WTC11 (cell line): ENCODE results near the gene CXCL12. TPM values are rescaled to one million over a fixed set of nuclear protein-coding genes. Genes with fewer than 3 reads are reported as not detected.

Source experiments
- ATAC-seq: fragments of 200-7000 bp; cut with Tn5 transposase; 2 replicates; pipeline ENCODE4 v1.10.0; 2021; ENCODE audit warnings: mild to moderate bottlenecking, moderate library complexity
- CTCF ChIA-PET: fragments of 300-600 bp; sonication (Branson Sonifier 250); formaldehyde crosslinking; loops from one replicate; lab custom pipeline; 2021; ENCODE audit warnings: antibody characterized with exemption; lab: Charles Lee
- POLR2A ChIA-PET: fragments of 350-600 bp; sonication (Branson Sonifier 250); formaldehyde crosslinking; loops from one replicate; lab custom pipeline; 2021; ENCODE audit warnings: antibody characterized with exemption; lab: Charles Lee
- DNase-seq: peaks from one replicate; pipeline ENCODE4 v3.0.0; 2021; ENCODE audit warnings: low spot score
- H3K27ac Mint-ChIP-seq: 2 replicates; pipeline ENCODE4 v1.8.0; 2021; ENCODE audit warnings: mixed read lengths
- H3K27me3 Mint-ChIP-seq: 2 replicates; pipeline ENCODE4 v1.8.0; 2021; ENCODE audit warnings: low read depth, mild to moderate bottlenecking, moderate library complexity, mixed read lengths
- H3K36me3 Mint-ChIP-seq: 2 replicates; pipeline ENCODE4 v1.8.0; 2021; ENCODE audit warnings: mixed read lengths
- H3K4me1 Mint-ChIP-seq: 2 replicates; pipeline ENCODE4 v1.8.0; 2022; ENCODE audit warnings: mixed read lengths
- H3K4me3 Mint-ChIP-seq: 2 replicates; pipeline ENCODE4 v1.8.0; 2021; ENCODE audit warnings: mild to moderate bottlenecking, moderate library complexity, mixed read lengths
- H3K9me3 Mint-ChIP-seq: 2 replicates; pipeline ENCODE4 v1.8.0; 2021; ENCODE audit warnings: mixed read lengths
- ATF1 ChIP-seq: sonication (generic); formaldehyde crosslinking; IDR thresholded peaks from 2 replicates; pipeline ENCODE4 v1.8.1; 2023; ENCODE audit warnings: mild to moderate bottlenecking, moderate library complexity, missing genetic modification reagents
- ERG ChIP-seq: fragments of 250-450 bp; sonication (Bioruptor Pico); IDR thresholded peaks from 2 replicates; pipeline ENCODE4 v1.8.0; 2021; ENCODE audit warnings: mild to moderate bottlenecking
- FOXP1 ChIP-seq: sonication (generic); formaldehyde crosslinking; IDR thresholded peaks from 2 replicates; pipeline ENCODE4 v1.8.0; 2022; ENCODE audit warnings: missing genetic modification reagents, mild to moderate bottlenecking, moderate library complexity, borderline replicate concordance
- GRHL2 ChIP-seq: fragments of 250-450 bp; sonication (Bioruptor Pico); IDR thresholded peaks from 2 replicates; pipeline ENCODE4 v1.8.0; 2022; ENCODE audit warnings: mild to moderate bottlenecking, moderate library complexity; ENCODE audit not compliant: insufficient replicate concordance, severe bottlenecking
- HMGA2 ChIP-seq: fragments of 250-450 bp; sonication (Bioruptor Pico); IDR thresholded peaks from 2 replicates; pipeline ENCODE4 v1.4.0; 2021; ENCODE audit warnings: mild to moderate bottlenecking, moderate library complexity
- NR2C2 ChIP-seq: sonication (generic); formaldehyde crosslinking; IDR thresholded peaks from 2 replicates; pipeline ENCODE4 v1.8.0; 2022; ENCODE audit warnings: mild to moderate bottlenecking, missing genetic modification reagents
- SMAD4 ChIP-seq: sonication (generic); formaldehyde crosslinking; IDR thresholded peaks from 2 replicates; pipeline ENCODE4 v1.8.0; 2022; ENCODE audit warnings: mild to moderate bottlenecking, missing genetic modification reagents
- TEAD4 ChIP-seq: sonication (generic); formaldehyde crosslinking; IDR thresholded peaks from 2 replicates; pipeline ENCODE4 v1.8.0; 2022; ENCODE audit warnings: mild to moderate bottlenecking, missing genetic modification reagents
- USF1 ChIP-seq: sonication (generic); formaldehyde crosslinking; IDR thresholded peaks from 2 replicates; pipeline ENCODE4 v1.8.0; 2022; ENCODE audit warnings: mild to moderate bottlenecking, missing genetic modification reagents
- ZNF121 ChIP-seq: sonication (generic); formaldehyde crosslinking; IDR thresholded peaks from 2 replicates; pipeline ENCODE4 v1.8.0; 2023; ENCODE audit warnings: missing genetic modification reagents
- ZNF138 ChIP-seq: sonication (generic); formaldehyde crosslinking; conservative IDR thresholded peaks from 2 replicates; pipeline ENCODE4 v1.8.1; 2022; ENCODE audit warnings: mild to moderate bottlenecking, moderate library complexity, missing genetic modification reagents
- ZNF423 ChIP-seq: fragments of 250-450 bp; sonication (Bioruptor Pico); IDR thresholded peaks from 2 replicates; pipeline ENCODE4 v2.1.2; 2022; ENCODE audit warnings: mild to moderate bottlenecking, moderate library complexity
- total RNA-seq: library from RNA; stranded (reverse); gene quantifications from 3 replicates; pipeline ENCODE4 v1.2.3, GENCODE V29; 2021
- TF ChIP-seq, protein P1 (sequence below): sonication (generic); formaldehyde crosslinking; IDR thresholded peaks from 2 replicates; pipeline ENCODE4 v1.8.1; 2023; ENCODE audit warnings: mild to moderate bottlenecking, missing genetic modification reagents, moderate library complexity
- TF ChIP-seq, protein P2 (sequence below): sonication (generic); formaldehyde crosslinking; IDR thresholded peaks from 2 replicates; pipeline ENCODE4 v1.8.1; 2023; ENCODE audit warnings: mild to moderate bottlenecking, missing genetic modification reagents
- TF ChIP-seq, protein P3 (sequence below): fragments of 250-450 bp; sonication (Bioruptor Pico); conservative IDR thresholded peaks from 2 replicates; pipeline ENCODE4 v1.9.0; 2021; ENCODE audit warnings: mild to moderate bottlenecking
- TF ChIP-seq, protein P4 (sequence below): sonication (generic); formaldehyde crosslinking; conservative IDR thresholded peaks from 2 replicates; pipeline ENCODE4 v1.8.1; 2023; ENCODE audit warnings: mild to moderate bottlenecking, low read depth, missing genetic modification reagents, moderate library complexity

CXCL12 gene
- total RNA-seq, 1 experiment from 2014 or later, result 52.4 TPM

DNA sequence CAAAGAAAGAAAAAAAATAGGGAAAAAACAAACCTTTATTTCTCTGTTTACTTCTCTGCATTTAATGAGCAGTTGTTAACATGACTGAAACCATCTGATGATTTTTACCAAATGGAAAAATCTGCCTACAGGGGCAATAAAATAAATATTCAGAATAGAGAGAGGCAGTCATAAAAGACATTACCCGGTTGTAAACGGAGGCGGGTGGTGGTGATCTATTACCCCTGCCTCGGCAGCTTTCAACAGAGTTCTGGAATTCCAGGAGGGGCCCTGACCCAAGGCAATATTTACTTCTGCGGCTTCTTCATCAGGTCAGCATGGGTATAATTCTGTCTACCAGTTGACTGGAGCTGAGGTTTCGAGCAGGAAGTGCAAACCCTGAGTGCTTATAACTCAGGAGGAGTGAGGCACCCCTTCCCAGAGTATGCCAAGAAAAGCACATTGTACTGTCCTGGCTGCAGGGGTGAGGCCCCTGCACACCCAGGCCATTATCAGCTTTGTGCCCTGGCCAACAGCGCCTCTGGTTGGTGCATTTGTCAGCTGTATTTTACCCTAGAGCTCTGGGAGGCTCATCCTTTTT, 8.2 kb upstream of the CXCL12 start (continued):
- no peak for TF ChIP-seq NR2C2
- TF ChIP-seq TEAD4 (CRISPR knock-in tag), result no peak
- no peak for TF ChIP-seq FOXP1 (CRISPR knock-in tag)
- no peak for TF ChIP-seq HMGA2 (CRISPR knock-in tag)
- no peak for TF ChIP-seq ZNF138
- TF ChIP-seq USF1 (CRISPR knock-in tag), result no peak
- no peak for TF ChIP-seq SMAD4 (CRISPR knock-in tag)
- TF ChIP-seq, protein P1, sequence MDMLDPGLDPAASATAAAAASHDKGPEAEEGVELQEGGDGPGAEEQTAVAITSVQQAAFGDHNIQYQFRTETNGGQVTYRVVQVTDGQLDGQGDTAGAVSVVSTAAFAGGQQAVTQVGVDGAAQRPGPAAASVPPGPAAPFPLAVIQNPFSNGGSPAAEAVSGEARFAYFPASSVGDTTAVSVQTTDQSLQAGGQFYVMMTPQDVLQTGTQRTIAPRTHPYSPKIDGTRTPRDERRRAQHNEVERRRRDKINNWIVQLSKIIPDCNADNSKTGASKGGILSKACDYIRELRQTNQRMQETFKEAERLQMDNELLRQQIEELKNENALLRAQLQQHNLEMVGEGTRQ (CRISPR knock-in tag), result no peak
- TF ChIP-seq, all 79 proteins: peak for 0

DNA sequence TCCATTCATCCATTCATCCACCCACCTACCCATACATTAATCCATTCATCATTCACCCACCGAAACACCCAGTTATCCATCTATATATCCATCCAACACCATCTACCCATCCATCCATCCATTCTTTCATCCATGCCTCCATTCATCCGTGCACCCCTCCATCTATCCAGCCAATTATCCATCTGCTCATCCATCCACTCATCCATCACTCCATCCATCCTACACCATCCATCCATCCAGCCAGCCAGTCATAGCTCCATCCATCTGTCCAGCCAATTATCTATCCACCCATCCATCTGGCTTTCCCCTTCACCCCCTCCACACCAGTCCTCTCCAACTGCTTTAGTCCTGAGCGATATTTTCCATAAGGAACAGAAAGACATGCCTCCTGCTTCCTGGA, 7.5 kb upstream of the CXCL12 start:
- no peak overlapping the region for H3K4me3 Mint-ChIP-seq
- ATAC-seq (no peak), DNase-seq (no peak)
- ChIA-PET CTCF (no interaction called here), POLR2A (no interaction called here)
- peaks cover 22% of the 10 kb centered on the region for H3K4me1 Mint-ChIP-seq
- TF ChIP-seq, protein P2, sequence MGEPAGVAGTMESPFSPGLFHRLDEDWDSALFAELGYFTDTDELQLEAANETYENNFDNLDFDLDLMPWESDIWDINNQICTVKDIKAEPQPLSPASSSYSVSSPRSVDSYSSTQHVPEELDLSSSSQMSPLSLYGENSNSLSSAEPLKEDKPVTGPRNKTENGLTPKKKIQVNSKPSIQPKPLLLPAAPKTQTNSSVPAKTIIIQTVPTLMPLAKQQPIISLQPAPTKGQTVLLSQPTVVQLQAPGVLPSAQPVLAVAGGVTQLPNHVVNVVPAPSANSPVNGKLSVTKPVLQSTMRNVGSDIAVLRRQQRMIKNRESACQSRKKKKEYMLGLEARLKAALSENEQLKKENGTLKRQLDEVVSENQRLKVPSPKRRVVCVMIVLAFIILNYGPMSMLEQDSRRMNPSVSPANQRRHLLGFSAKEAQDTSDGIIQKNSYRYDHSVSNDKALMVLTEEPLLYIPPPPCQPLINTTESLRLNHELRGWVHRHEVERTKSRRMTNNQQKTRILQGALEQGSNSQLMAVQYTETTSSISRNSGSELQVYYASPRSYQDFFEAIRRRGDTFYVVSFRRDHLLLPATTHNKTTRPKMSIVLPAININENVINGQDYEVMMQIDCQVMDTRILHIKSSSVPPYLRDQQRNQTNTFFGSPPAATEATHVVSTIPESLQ, result no peak
- no peak for TF ChIP-seq ZNF138
- TF ChIP-seq, protein P3, sequence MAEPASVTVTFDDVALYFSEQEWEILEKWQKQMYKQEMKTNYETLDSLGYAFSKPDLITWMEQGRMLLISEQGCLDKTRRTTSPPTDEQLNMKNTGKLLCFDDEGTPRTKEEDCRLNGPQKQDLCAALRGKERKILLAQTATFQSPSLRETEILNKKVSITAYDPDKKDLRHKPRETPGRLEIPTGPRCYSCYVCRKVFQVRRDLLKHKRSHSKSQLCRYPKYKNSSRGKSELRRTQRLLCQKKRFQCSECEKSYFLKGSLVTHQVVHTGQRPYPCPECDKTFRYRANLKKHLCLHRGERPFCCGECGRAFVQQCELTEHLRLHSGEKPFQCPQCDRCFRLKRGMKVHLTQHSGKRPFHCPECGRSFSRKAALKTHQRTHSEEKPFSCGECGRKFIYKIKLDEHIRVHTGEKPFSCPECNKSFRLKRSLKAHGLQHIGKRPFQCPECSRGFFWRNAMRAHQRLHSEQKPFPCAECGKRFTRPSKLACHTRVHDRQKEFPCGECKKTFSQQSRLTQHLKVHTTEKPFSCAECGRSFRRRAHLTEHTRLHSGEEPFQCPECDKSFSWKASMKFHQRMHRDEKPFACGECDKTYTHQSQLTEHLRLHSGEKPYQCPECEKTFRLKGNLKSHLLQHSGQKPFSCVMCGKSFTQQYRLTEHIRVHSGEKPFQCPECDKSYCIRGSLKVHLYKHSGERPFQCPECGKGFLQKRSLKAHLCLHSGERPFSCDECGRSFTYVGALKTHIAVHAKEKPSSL (CRISPR knock-in tag), result no peak
- no peak for TF ChIP-seq ZNF121 (CRISPR knock-in tag)
- TF ChIP-seq HMGA2 (CRISPR knock-in tag), result no peak
- no peak for TF ChIP-seq ERG (CRISPR knock-in tag)
- no peak for TF ChIP-seq ATF1 (CRISPR knock-in tag)
- no peak for TF ChIP-seq GRHL2 (CRISPR knock-in tag)
- no peak for TF ChIP-seq ZNF423 (CRISPR knock-in tag)
- TF ChIP-seq, protein P4, sequence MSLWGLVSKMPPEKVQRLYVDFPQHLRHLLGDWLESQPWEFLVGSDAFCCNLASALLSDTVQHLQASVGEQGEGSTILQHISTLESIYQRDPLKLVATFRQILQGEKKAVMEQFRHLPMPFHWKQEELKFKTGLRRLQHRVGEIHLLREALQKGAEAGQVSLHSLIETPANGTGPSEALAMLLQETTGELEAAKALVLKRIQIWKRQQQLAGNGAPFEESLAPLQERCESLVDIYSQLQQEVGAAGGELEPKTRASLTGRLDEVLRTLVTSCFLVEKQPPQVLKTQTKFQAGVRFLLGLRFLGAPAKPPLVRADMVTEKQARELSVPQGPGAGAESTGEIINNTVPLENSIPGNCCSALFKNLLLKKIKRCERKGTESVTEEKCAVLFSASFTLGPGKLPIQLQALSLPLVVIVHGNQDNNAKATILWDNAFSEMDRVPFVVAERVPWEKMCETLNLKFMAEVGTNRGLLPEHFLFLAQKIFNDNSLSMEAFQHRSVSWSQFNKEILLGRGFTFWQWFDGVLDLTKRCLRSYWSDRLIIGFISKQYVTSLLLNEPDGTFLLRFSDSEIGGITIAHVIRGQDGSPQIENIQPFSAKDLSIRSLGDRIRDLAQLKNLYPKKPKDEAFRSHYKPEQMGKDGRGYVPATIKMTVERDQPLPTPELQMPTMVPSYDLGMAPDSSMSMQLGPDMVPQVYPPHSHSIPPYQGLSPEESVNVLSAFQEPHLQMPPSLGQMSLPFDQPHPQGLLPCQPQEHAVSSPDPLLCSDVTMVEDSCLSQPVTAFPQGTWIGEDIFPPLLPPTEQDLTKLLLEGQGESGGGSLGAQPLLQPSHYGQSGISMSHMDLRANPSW, result no peak
- no peaks in the 10 kb centered on the region for H3K9me3 Mint-ChIP-seq
- H3K36me3 Mint-ChIP-seq, result no peaks in the 10 kb centered on the region
- H3K27me3 Mint-ChIP-seq, result peaks cover 16% of the 10 kb centered on the region
- H3K27ac Mint-ChIP-seq, result no peak overlapping the region
